IPS-NIHi7 (cell line): Measurements from ENCODE around the gene RTN4RL1.
"Not testable (repeated sequence)": the region's sequence is repeated elsewhere in the genome, so short reads cannot be mapped to it uniquely, and the experiment has no call there.

Experiments used
- DNase-seq: peaks from one replicate; pipeline ENCODE4 v3.0.0; 2012; ENCODE audit warnings: mixed read lengths; ENCODE audit errors: extremely low spot score

Gene RTN4RL1

DNA sequence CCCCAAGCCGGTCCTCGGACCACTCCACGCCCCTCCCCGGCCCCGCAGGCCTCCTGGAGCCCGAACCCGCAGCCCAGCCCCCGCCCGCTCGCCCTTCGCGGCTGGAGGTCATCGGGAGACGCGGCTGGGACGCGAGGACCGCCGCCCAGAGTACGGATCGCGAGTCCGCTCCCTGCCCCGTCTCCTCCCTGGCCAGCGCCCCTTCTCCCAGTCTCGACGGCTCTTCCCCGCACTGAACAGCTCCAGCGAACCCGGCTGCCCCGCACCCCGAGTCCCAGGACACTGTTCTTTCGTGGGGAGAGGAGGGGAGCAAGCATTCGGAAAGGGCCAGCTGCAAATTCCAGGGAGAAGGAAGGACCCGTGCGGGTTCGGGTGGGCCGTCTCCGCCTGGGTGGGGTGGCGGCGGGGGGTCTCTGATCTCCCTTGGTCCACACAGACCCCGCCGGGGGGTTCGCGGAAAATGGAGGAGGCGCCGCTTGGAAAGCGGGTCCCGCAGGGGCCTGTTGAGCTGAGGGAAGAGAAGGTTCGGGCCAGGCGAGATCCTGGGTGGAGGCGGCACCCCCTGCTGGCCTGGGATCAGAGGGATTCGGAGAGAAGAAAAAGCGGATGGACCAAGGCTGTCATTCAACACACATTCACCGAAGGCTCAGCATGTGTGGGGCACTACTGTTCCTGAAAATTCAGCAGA, 632 bp upstream of the RTN4RL1 start:
- peak; percentile 71 for DNase-seq

DNA sequence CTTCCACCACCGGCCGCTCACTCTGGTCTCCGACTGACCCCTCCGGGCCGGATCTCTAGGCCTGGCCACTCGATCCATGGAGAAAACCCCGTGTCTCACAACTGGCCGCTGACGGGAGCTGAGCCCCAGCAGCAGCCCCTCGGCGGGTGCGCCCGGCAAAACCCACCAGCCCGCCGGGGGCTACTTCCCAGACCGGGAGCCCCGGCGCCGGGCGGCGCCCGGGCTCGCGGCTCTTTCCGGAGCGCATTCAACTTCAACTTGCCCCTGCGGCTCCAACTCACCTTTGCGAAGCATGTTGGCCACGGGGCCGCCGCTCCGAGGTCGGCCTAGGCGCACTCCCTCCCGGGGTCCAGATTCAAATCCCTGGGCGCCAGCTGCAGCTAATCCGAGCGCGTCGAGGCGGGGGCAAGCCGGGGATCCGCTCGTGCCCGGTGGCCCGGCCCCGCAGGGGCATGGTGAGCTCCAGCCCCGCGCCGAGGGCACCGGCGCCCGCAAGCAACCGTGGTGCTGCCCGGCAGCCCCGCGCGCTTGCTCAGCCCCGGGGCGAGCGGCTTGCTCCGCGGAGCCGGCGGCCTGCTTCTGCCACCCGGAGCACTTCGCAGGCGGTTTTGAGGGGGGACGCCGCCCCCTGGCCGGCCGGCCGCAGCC, 438 bp downstream of the RTN4RL1 start:
- no peak for DNase-seq

DNA sequence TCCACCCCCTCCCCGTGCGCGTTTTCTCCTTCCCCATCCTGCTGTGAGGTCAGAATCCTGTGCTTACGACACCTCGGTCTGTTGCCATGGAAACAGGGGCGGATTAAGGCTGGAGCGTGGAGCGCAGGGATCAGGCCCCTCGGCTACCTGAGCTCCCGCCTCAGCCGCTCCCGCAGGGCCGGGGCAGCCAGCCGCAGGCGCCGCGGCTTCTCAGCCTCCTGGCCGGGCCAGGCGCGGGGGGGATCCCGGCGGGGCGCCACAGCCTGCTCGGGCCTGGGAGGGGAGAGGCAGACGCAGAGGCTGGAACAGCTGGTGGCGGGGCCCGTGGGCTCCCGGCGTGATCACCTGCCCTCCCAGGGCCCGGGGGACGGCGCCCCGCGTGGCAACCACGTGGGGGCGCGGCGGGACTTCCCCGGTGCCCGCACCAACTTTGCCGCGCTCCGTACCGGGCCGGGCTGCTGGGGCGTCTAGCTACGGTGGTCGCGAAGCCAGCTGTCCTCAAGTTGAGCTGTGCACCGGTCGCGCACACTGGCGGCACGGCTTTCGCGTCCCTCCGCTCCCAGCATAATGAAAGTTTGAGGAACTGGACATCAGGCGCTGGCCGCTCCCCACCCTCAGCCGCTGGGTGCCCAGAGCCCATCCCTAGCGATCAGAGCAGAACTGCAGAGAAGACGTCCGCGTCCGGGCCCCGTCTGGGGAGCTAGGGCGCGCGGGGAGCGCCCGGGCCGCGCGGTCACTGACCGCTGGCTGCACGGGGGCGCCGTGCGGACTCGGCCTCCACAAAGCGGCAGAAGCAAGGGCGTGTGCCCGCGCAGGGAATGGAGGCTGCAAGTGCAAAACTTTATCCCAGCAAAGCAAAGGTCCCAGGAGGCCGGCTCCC, 1.2 kb downstream of the RTN4RL1 start:
- peak; percentile 90 for DNase-seq

DNA sequence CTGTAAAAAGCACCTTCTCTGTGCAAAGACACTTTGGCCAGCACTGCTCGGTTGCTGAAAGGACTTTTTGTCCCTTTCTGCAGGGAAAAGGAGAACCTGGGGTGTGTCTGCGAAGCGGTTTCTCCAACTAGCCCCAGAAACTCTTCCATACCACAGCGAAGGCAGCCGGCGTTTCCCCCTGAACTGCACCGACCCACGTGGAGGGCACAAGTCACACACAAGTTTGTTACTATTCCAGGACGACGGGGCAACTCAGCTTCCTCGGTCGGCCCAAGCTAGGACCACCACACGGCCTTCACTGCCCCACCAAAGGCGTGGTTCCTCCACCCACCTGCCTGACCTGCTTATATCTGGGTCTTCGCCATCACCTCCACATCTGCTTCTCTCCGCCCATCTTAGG, 1.9 kb downstream of the RTN4RL1 start:
- DNase-seq = no peak

DNA sequence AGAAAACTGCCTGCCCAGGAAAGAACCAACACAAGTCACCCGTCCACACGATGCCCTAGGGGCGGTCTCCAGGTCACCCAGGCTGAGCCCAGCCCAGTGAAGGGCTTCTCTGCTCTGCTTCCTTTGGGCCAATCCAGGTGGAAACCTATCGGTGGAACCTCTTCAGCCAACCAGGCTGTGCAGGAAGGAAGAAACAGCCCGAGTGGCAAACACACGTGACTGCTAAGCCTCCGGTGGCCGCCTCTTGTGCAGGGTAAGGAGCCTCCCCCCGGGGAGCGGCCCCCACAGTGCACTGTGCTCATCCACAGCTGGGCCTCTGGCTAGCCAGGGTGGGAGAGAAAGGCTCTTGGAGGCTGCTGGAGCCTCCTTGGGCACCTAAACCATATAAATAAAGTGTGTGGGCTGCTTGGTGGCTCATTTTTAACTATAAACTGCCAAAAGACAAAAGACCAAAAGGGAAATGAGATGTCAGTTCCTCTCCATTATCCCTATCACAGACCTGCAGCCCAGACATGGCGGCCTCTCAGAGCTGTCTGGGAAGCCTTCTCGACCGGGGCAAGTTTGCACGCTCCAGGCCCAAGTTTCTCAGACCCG, 2.4 kb downstream of the RTN4RL1 start:
- DNase-seq = no peak

DNA sequence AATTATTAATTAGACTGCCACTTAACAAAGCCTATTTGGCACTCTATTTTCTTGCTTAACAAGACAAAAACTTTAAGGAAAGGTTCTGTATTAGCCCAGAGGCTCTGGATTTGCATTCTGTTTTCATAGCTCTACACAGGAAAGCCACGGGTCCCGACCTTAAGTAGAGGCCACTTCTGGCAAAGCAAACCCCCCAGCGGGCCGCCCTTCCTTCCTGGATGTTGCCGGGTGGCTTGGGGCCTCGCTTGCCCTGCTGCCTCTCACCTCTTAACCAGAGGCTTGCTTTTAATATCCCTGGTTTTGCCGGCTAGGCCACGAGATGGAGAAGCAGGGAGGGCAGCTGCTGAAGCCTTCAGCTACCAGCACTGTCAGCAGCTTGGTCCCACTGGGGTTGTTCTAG, 4.4 kb downstream of the RTN4RL1 start:
- no peak for DNase-seq

DNA sequence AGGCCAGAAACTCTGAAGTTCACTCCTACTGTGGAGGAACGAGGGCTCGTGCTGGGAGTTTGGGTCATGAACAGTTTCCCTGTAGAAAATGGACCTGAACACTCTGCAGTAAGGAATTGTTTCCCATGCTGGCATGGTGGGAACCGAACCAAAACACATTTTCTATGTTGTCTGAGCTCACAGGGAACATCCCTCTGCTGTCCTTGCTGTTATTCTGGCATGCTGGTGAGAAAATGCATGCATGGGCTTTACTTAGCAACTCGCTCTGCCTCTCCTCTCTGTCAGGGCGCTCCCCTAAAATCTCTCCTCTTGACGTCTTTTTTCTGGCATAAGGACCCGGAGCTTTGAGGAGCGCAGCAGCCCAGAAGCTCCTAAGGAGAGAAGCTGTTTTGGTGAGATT, 5.4 kb downstream of the RTN4RL1 start:
- DNase-seq = no peak

DNA sequence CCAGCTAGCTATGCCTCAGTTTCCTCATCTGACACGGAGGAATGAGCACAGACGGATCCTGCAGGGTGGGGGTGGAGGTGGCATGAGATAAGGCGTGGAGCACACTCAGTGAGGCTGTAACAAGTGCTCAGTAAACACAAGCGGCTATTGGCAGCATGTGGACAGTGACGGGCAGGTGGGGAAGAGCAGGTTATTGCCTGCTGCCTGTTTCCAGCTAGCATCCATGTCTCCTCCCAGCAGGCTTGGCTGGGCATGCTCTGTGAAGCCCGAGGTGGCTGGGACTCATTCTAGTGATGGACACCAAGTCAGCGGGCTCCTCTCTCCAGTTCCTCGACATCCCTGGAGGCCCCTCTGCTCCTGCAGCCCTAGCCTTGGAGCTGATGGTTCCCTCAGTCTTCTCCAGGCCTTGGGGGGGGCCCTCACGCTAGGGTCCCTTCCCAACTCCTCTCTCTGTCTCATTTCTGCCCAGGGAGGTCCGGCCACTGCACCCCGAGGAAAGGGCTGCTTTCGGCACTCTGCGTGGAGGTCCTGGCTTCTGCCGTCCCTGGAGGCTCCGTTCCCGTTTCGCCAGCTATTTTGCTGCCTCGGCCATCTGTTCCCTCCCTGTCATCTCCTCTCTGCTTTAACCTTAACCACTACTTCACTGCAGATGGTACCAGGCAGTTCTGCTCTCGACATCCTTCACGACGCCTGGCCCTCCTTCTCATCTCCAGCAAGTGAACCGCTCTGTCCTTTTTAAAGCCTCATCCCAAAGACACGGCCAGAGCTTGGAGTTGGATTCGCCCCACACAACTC, 6.2 kb downstream of the RTN4RL1 start:
- no peak for DNase-seq

DNA sequence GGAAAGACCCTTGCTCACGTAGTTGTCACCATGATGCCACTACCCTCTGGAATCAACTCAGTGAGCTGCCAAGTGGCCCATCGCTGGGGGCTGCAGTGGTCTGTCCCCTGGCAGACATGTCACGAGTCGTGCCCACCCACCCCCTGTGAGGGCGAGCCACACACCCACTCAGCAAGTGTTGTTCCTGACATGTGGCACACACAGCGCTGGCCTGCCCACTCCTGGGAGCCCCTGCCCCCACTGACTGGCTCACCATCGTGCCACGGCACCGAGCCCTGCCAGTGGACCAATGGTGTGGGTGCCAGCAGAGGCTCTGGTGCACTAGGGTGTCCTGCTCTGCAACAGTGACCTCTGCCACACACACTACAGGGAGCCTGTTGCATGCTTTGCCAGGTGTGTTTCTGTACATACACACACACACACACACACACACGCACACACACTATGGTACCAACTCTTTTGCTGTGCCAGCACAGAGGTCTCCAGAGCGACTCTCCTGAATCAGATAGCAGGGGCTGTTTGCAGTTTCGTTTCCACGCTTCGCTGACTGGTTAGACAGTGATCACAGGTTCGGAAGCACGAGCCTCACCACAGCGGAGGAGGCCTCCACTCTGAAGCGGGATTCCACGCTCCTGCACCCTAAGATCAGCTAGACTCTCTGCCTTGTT, 7.7 kb downstream of the RTN4RL1 start:
- DNase-seq = no peak

DNA sequence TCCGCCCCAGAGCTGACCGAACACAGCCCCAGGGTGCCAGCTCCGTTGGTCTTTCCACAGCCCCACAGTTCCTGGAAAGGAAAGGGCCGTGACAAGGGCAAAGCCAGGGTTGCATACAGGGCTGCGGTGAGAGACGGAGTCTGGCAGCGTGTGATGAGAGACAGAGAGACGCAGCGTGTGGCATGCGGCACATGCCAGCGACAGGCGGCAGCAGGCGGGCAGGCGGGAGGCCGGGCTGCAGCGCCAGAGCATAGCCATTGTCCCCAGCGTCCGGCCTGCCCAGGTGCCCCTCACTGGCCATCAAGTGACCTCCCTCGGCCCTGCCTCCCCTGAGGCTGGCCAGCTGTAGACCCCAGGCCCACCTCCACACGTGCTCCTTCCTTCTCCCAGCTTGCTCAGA, 8.6 kb downstream of the RTN4RL1 start:
- DNase-seq = no peak

DNA sequence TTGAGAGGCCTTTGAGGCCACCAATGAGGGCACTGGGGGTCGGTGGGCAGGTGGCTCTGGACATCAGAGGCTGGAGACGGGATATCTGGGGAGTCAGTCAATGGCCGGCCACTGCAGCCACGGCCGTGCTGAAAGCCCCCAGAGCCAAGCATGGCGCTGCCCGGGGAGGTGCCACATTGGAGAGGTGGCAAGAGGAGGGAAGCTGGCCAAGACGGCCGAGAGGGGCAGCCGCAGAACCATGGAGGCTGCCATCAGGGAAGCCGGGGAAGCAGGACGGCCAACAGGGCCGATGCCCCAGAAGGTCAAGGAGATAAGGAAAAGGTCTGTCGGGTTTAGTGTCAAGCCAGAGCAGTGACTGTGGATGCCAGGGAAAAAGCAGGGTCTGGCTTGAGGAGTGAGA, 9.8 kb downstream of the RTN4RL1 start:
- no peak for DNase-seq

DNA sequence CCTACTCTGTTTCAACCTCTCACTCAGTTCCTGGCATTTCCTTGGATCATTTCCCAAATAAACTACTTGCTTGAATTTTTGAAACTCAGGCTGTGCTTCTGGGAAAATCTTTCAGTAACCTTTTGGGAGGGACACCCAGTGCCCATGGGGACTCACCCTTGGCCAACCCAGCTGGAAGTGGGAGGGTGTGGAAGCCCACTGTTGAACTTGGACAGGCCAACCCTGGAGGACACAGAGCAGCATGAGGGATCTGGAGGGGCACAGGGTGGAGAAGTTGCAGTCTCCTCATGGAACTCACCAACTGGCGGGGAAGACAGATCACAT, 11.2 kb downstream of the RTN4RL1 start:
- DNase-seq = no peak

DNA sequence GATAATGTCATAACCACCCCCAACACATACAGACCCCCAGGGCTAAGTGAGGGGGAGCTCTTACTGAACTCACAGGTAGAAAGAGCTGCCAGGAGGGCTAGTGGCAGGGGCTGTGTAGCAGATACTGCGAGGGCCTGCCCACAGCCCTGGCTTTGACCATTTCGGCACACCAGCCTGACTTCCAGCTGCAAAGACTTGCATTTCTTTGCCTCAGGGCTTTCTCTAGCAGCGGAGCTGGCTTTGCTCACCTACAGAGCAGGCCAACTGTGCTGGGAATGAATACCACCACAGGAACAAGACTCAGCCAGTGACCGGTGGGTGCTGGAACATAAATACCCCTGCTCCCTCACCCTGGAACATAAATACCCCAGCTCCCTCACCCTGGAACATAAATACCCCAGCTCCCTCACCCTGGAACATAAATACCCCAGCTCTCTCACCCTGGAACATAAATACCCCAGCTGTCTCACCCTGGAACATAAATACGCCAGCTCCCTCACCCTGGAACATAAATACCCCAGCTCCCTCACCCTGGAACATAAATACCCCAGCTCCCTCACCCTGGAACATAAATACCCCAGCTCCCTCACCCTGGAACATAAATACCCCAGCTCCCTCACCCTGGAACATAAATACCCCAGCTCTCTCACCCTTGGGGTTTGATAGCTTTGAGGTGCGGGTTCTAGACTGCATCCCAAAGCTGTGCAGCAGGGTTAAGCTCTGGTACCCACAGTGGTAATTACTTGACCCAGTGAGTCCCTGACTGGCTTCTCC, 11.7 kb downstream of the RTN4RL1 start:
- DNase-seq = not testable (repeated sequence)

DNA sequence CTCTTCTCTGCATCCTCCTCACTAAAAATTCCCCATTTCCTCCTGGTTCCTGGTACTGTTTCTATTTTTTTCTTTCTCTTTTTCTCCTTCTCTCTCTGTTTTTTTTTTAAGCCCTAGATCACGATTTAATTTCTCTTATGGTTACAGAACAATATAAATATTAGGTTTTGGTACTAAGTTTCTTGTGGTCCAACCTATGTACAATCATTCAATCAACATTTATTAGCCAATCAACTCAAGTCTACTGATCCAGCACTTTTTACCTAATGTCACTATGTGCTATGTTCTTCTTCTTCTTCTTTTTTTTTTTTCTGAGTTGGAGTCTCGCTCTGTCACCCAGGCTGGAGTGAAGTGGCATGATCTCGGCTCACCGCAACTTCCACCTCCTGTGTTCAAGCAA, 12.6 kb downstream of the RTN4RL1 start:
- no peak for DNase-seq

DNA sequence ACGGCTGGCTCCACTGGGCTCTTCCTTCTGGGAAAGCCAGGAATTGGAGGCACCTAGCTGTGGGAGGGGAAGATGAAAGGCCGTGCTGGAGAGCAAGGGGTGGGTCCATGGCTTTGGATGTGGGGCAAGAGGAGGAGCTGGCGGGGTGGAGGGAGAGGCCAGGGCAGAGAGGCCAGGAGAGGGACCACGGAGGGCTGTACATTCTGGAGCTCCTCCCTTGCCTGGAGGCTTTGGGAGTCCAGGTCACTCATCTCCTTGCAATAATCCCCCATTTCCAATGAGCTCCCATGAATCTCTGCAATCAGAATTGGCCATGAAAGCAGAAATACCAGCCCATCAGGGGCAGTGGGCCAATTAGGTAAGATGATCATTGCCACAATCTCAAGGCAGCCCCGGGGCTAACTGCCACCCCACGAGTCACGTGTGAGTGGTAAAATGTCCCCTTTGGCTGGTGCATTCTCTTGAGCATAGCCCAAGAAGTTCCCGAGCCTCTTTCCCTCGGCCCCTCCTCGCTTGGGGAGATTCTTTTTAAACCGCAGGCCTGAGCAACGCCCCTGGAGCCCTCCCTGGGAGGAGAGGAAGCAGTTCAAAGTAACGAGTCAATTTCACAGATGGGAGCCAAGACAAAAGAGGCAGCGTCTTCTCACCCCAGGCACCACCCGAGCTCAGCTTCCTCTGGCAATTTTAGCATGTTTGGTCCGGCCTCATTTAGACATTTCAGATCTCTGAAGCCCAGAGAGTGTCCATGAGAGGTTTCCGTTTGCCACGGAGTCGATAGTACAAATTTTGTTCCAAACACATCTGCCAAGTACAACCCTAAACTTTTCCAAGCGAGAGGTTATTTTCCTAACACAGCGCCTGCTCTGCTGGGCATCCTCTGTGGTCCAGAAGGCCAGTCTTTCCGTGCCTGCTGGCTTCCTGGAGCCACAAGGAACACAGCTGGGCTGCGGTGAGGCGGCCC, 13.4 kb downstream of the RTN4RL1 start:
- peak; percentile 60 for DNase-seq

DNA sequence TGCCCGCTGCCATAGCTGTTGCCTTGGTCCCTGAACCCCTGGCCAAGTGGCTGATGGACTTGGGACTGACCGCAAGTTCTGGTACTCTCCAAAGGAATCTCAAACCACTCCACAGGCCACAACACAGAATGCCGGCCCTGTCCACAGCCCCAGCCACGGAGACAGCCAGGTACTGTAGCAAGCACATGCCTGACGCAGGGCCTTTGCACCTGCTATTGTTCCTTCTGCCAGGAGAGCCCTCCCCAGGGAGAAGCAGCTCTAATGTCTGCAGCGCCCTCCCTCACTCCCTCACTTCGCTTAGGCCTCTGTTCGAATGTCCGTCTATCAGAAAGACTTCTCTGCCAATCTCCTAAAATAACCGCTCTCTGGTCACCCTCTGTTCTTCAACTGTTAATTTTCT, 15.4 kb downstream of the RTN4RL1 start:
- no peak for DNase-seq

DNA sequence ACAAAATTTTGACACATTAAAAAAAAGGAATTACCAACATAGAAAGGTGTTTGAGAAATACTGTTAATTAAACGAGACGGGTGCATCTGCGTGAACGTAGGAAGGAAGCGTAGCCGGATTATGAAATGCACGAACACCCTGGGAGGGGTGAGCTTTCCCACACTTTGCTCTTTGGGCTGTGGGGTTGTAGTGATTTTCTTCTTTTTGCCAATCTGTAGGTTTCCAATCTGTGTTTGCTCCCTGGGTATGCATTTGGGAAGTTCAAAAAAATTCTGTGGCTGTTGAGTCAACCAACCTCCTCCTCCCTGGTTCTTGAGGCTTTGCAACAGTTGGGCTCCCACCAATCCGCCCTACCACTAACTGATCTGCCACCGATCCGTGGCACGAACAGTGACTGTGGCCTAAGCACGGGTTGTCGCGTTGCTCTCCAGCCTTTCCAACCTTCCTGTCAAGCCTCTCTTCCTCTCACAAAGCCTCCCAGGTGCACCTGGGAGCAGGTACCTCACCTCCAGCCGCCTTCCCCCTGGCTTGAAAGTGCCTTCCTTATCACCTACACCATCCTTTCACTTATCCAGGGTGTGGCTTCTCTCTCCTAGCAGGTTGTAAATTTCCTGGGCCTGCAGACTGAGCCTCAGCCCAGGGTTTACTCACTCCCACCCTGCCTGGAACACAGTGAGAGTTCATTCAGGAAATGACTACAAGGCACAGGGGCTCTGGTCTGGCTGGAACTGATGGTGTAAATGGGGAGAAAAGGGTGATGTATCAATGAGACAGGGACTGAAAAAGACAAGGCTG, 16.6 kb downstream of the RTN4RL1 start:
- no peak for DNase-seq

DNA sequence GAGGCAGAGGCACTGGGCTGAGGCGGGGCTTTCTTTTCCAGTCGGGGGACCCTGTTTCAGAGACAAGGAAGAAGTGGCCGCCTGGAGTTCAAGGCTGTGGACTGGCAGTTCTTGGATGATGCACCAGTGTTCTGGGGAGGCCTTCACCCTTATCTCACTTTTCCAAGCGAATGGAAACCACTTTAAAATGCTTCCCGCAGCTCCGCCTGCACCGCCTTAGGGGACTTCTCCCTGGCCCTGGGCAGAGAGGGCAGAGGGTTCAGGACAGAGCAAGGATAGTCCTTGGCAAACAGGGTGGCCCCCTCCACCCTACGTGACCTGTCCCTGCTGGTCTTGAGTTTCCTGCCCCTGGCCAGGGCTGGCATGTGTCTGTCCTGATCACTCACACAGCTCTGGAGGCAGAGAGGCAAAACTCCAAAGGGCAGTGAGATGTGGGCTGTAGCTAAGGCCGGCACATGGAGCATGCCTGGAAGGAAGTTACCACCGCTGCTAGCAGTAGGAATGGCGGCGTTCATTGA, 20.6 kb downstream of the RTN4RL1 start:
- no peak for DNase-seq
